Keratinocyte (primary cell): Measurements from ENCODE around the gene SH3RF2.

ENCODE experiments used
- CTCF ChIP-seq, 3 experiments: IDR thresholded peaks in 1 of 3; conservative IDR thresholded peaks in 1 of 3; optimal IDR thresholded peaks in 1 of 3; 2 replicates in 2 of 3; 3 replicates in 1 of 3; pipeline versions ENCODE3 to v1.5.1; 2011; ENCODE audit warnings: low read length in 3 of 3, mild to moderate bottlenecking in 3 of 3, moderate library complexity in 2 of 3, control low read depth in 1 of 3, inconsistent platforms in 1 of 3; ENCODE audit not compliant: insufficient read depth in 2 of 3; ENCODE audit errors: extremely low read depth in 1 of 3
- EZH2 ChIP-seq: IDR thresholded peaks from one replicate; pipeline ENCODE4 v1.6.1; 2012; ENCODE audit warnings: inconsistent platforms, mild to moderate bottlenecking, low read length, moderate library complexity

- TF ChIP-seq CTCF (optimal IDR thresholded peaks at IDR 0.05 in 1 of 3, IDR thresholded peaks at IDR 0.05 in 1 of 3, conservative IDR thresholded peaks at IDR 0.05 in 1 of 3; ENCODE audit: extremely low read depth in 1 of 3, insufficient read depth in 2 of 3, low read length in 3 of 3) (peak; percentile 20 to 54 (median 42)), EZH2 (no peak)
These were observed 28.0 kb upstream of the SH3RF2 start for GRCh38 chr5:145908206-145908960.
